ENCODE data around the gene UBASH3A. TPM values are rescaled to one million over a fixed set of nuclear protein-coding genes. Genes with fewer than 3 reads are reported as not detected.

Gene UBASH3A
- total RNA-seq, 1 experiment from 2014 or later = not detected

DNA sequence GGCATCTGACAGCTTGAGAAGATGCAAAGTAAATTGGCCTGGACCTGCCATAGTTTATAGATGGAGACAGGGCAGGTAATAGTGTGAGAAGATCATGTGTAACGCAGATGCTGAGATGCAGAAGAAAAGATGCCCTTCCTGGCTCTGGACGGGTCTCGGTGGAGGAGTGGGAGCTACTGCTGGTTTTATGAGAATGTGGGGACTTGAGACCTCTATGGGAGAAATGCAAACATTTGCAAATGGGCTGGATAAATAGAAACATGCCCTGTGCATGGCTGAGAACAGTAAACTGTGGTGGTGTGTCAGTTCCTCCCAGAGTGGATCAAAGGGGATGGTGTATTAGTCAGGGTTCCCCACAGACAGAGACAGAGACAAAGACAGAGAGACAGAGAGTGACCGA, 21.9 kb downstream of the UBASH3A start:
- BruUV-seq (replicated peaks) = no TSS peak
- H3K4me3 Mint-ChIP-seq (ENCODE audit: low read depth, unreplicated experiment) = no peak overlapping the region
- TF ChIP-seq, protein P1, sequence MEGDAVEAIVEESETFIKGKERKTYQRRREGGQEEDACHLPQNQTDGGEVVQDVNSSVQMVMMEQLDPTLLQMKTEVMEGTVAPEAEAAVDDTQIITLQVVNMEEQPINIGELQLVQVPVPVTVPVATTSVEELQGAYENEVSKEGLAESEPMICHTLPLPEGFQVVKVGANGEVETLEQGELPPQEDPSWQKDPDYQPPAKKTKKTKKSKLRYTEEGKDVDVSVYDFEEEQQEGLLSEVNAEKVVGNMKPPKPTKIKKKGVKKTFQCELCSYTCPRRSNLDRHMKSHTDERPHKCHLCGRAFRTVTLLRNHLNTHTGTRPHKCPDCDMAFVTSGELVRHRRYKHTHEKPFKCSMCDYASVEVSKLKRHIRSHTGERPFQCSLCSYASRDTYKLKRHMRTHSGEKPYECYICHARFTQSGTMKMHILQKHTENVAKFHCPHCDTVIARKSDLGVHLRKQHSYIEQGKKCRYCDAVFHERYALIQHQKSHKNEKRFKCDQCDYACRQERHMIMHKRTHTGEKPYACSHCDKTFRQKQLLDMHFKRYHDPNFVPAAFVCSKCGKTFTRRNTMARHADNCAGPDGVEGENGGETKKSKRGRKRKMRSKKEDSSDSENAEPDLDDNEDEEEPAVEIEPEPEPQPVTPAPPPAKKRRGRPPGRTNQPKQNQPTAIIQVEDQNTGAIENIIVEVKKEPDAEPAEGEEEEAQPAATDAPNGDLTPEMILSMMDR (IDR thresholded peaks at IDR 0.05; ENCODE audit: unreplicated experiment) = no peak
- no peaks in the 10 kb centered on the region for H3K9me3 Mint-ChIP-seq (ENCODE audit: low read depth, unreplicated experiment)
- no peak overlapping the region for H3K27ac Mint-ChIP-seq (ENCODE audit: unreplicated experiment)
- CTCF ChIA-PET = no interaction called here
- DNase-seq = no peak
- H3K36me3 Mint-ChIP-seq (ENCODE audit: insufficient read depth, unreplicated experiment) = no peaks in the 10 kb centered on the region
- H3K27me3 Mint-ChIP-seq (ENCODE audit: unreplicated experiment) = peaks cover 17% of the 10 kb centered on the region
- H3K4me1 Mint-ChIP-seq (ENCODE audit: low read depth, unreplicated experiment) = no peaks in the 10 kb centered on the region
- intact Hi-C loops (cut with micrococcal nuclease; ENCODE audit: unreplicated experiment) = no loop called here

DNA sequence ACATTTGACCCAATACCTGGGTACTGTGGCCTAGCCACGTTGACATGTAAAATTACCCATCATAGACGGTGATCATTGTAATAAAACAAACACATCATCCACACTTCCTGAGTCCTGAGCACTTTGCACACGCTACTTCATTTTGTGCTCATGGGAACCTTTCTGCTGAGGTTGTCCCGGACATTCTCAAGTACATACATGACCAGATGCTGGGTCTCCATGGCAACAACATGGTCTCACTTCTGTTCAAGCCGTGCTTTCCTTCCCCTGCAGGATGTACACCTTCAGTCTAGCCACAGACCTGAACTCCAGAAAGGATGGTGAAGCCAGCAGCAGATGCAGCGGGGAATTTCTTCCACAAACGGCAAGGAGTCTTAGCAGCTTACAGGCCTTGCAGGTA, 22.7 kb downstream of the UBASH3A start:
- DNase-seq = no peak
- no peaks in the 10 kb centered on the region for H3K4me1 Mint-ChIP-seq (ENCODE audit: low read depth, unreplicated experiment)
- peaks cover 17% of the 10 kb centered on the region for H3K27me3 Mint-ChIP-seq (ENCODE audit: unreplicated experiment)
- no peaks in the 10 kb centered on the region for H3K36me3 Mint-ChIP-seq (ENCODE audit: insufficient read depth, unreplicated experiment)
- no TSS peak for BruUV-seq (replicated peaks)
- TF ChIP-seq, protein P1 (IDR thresholded peaks at IDR 0.05; ENCODE audit: unreplicated experiment) = no peak
- H3K4me3 Mint-ChIP-seq (ENCODE audit: low read depth, unreplicated experiment) = no peak overlapping the region
- intact Hi-C loops (cut with micrococcal nuclease; ENCODE audit: unreplicated experiment) = no loop called here
- CTCF ChIA-PET = no interaction called here
- H3K9me3 Mint-ChIP-seq (ENCODE audit: low read depth, unreplicated experiment) = no peaks in the 10 kb centered on the region
- no peak overlapping the region for H3K27ac Mint-ChIP-seq (ENCODE audit: unreplicated experiment)

DNA sequence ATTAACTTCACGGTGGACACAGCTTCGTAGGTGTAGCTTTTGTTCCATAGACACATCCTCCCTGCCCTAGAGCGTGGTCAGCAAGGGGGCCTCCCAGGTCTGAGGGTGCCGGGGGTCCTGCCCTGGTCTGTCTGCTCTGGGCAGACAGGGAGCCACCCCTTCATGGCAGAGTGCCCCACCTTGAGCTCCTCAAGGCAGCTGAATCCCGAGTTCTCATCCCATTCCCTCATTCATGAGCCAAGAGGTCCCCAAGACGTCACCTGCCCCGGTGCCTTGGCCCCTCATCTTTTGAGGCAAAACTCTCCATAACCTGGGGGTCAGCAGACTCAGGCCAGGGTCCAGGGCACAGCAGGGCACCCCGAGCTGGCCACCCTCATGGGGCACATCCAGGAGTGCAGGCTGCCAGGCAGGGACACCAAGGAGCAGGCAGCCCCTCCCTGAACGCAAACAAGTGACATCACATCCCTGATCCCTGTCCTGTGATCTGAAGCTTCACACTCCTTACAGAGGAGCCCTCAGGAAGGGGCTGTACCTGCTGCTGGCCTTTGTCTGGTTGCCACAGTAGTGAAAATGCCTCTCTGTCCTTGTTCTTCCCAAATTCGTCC, 23.3 kb downstream of the UBASH3A start:
- no TSS peak for BruUV-seq (replicated peaks)
- H3K9me3 Mint-ChIP-seq (ENCODE audit: low read depth, unreplicated experiment) = no peaks in the 10 kb centered on the region
- no peaks in the 10 kb centered on the region for H3K36me3 Mint-ChIP-seq (ENCODE audit: insufficient read depth, unreplicated experiment)
- CTCF ChIA-PET = interaction anchor here (0.6 kb wide), 1 partner anchor 37 kb away, joined by 3 read pairs; no protein-coding TSS in a partner anchor
- TF ChIP-seq, protein P1 (IDR thresholded peaks at IDR 0.05; ENCODE audit: unreplicated experiment) = no peak
- intact Hi-C loops (cut with micrococcal nuclease; ENCODE audit: unreplicated experiment) = no loop called here
- no peak overlapping the region for H3K27ac Mint-ChIP-seq (ENCODE audit: unreplicated experiment)
- no peaks in the 10 kb centered on the region for H3K4me1 Mint-ChIP-seq (ENCODE audit: low read depth, unreplicated experiment)
- peaks cover 17% of the 10 kb centered on the region for H3K27me3 Mint-ChIP-seq (ENCODE audit: unreplicated experiment)
- H3K4me3 Mint-ChIP-seq (ENCODE audit: low read depth, unreplicated experiment) = no peak overlapping the region
- DNase-seq = no peak

DNA sequence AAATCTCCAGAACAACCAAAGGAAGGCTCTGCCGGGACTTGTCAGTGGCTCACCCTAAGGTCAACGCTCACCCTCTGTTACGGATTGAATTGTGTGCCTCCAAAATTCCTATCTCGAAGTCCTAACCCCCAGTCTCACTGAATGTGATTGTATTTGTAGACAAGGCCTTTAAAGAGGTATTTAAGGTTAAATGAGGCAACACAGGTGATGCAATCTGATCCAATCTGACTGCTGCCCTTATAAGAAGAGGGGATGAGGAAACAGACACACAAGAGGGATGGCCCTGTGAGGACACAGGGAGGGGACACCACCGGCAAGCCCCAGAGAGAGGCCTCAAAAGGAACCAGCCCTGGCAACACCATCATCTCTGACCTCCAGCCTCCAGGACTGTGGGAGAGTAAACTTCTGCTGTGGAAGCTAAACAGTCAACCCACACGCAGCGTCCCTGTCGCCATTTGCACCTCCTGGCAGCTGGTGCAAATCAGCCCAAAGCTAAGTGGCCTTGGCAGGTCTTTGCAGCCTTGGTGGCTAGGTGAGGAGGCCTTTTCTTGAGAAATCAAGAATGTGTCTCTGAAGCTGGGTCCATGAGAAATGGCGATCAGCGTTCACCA, 24.2 kb downstream of the UBASH3A start:
- peaks cover 17% of the 10 kb centered on the region for H3K27me3 Mint-ChIP-seq (ENCODE audit: unreplicated experiment)
- H3K4me1 Mint-ChIP-seq (ENCODE audit: low read depth, unreplicated experiment) = no peaks in the 10 kb centered on the region
- no peak overlapping the region for H3K4me3 Mint-ChIP-seq (ENCODE audit: low read depth, unreplicated experiment)
- no TSS peak for BruUV-seq (replicated peaks)
- H3K36me3 Mint-ChIP-seq (ENCODE audit: insufficient read depth, unreplicated experiment) = no peaks in the 10 kb centered on the region
- CTCF ChIA-PET = interaction anchor here (0.6 kb wide), 1 partner anchor 38 kb away, joined by 3 read pairs; no protein-coding TSS in a partner anchor
- intact Hi-C loops (cut with micrococcal nuclease; ENCODE audit: unreplicated experiment) = no loop called here
- TF ChIP-seq, protein P1 (IDR thresholded peaks at IDR 0.05; ENCODE audit: unreplicated experiment) = no peak
- H3K27ac Mint-ChIP-seq (ENCODE audit: unreplicated experiment) = no peak overlapping the region
- no peaks in the 10 kb centered on the region for H3K9me3 Mint-ChIP-seq (ENCODE audit: low read depth, unreplicated experiment)
- DNase-seq = no peak
